KMS-11 (cell line): Measurements from ENCODE around the gene HECW1.

ENCODE experiments used
- H2AFZ ChIP-seq: fragments of 200-600 bp; sonication (generic); 2 replicates; pipeline ENCODE4 v1.6.1; 2016; ENCODE audit warnings: antibody characterized with exemption, mixed run types, low read depth
- H3K27ac ChIP-seq: fragments of 200-600 bp; sonication (generic); 2 replicates; pipeline ENCODE4 v1.6.1; 2016; ENCODE audit warnings: mild to moderate bottlenecking, mixed run types
- H3K27me3 ChIP-seq: fragments of 200-600 bp; sonication (generic); 2 replicates; pipeline ENCODE4 v1.6.1; 2017; ENCODE audit warnings: mild to moderate bottlenecking, low read depth, mixed run types, moderate library complexity; ENCODE audit not compliant: insufficient read depth
- H3K36me3 ChIP-seq: fragments of 200-600 bp; sonication (generic); 2 replicates; pipeline ENCODE4 v1.6.1; 2017; ENCODE audit warnings: mild to moderate bottlenecking, mixed run types; ENCODE audit not compliant: insufficient read depth
- H3K4me1 ChIP-seq: fragments of 200-600 bp; sonication (generic); 2 replicates; pipeline ENCODE4 v1.6.1; 2016; ENCODE audit warnings: mild to moderate bottlenecking, low read depth, mixed run types; ENCODE audit not compliant: poor library complexity, severe bottlenecking
- H3K4me2 ChIP-seq: fragments of 200-600 bp; sonication (generic); 2 replicates; pipeline ENCODE4 v1.7.0; 2016; ENCODE audit warnings: mild to moderate bottlenecking, mixed run types
- H3K4me3 ChIP-seq: fragments of 200-600 bp; sonication (generic); IDR thresholded peaks from 2 replicates; pipeline ENCODE4 v1.6.1; 2017; ENCODE audit warnings: low read depth, low read length, mixed read lengths; ENCODE audit not compliant: insufficient read depth
- H3K79me2 ChIP-seq: fragments of 200-600 bp; sonication (generic); 2 replicates; pipeline ENCODE4 v1.6.1; 2016; ENCODE audit warnings: low read depth, mixed run types; ENCODE audit not compliant: insufficient read depth
- H3K9ac ChIP-seq: fragments of 200-600 bp; sonication (generic); 2 replicates; pipeline ENCODE4 v1.6.1; 2016; ENCODE audit warnings: mild to moderate bottlenecking, mixed run types
- H4K20me1 ChIP-seq: fragments of 200-600 bp; sonication (generic); 2 replicates; pipeline ENCODE4 v1.6.1; 2016; ENCODE audit warnings: mild to moderate bottlenecking, mixed run types; ENCODE audit not compliant: insufficient read depth
- CTCF ChIP-seq: fragments of 200-600 bp; sonication (generic); conservative IDR thresholded peaks from 2 replicates; pipeline ENCODE4 v1.6.1; 2017; ENCODE audit warnings: low read depth, mild to moderate bottlenecking, antibody characterized with exemption, low read length, moderate library complexity, mixed read lengths

The HECW1 gene

GRCh38 chr7:43612128-43612527 is 499.7 kb downstream of the HECW1 start:
- H3K9ac ChIP-seq = no peak overlapping the region
- peaks cover 91% of the 10 kb centered on the region for H3K79me2 ChIP-seq

GRCh38 chr7:43612599-43613589 is 500.4 kb downstream of the HECW1 start:
- peak overlapping the region; percentile 23; the same call in 1 of the 2 replicates for H3K4me2 ChIP-seq
- H3K4me1 ChIP-seq = peaks cover 48% of the 10 kb centered on the region
- no peak for TF ChIP-seq CTCF
- peaks cover 10% of the 10 kb centered on the region; the same call in 1 of the 2 replicates for H3K36me3 ChIP-seq
- no peak overlapping the region for H3K9ac ChIP-seq
- no peak overlapping the region for H3K27ac ChIP-seq
- H3K79me2 ChIP-seq = peaks cover 91% of the 10 kb centered on the region
- no peaks in the 10 kb centered on the region for H3K27me3 ChIP-seq
- H3K4me3 ChIP-seq = no peak overlapping the region
- H2AFZ ChIP-seq = no peak overlapping the region
- peaks cover 34% of the 10 kb centered on the region for H4K20me1 ChIP-seq

More at GRCh38 chr7:43612128-43612527, 499.7 kb downstream of the HECW1 start:
- no peak overlapping the region for H3K4me3 ChIP-seq
- H2AFZ ChIP-seq = no peak overlapping the region
- peak overlapping the region; percentile 23; the same call in 1 of the 2 replicates for H3K4me2 ChIP-seq
- no peak overlapping the region for H3K27ac ChIP-seq
- peaks cover 56% of the 10 kb centered on the region for H3K4me1 ChIP-seq
- peaks cover 10% of the 10 kb centered on the region; the same call in 1 of the 2 replicates for H3K36me3 ChIP-seq
- H4K20me1 ChIP-seq = peaks cover 34% of the 10 kb centered on the region
- TF ChIP-seq CTCF = no peak
- no peaks in the 10 kb centered on the region for H3K27me3 ChIP-seq
